CD4-positive, alpha-beta T cell treated with Interleukin-10 for 1 hour (primary cell): ENCODE results near the gene CARD8.

ENCODE experiments used
- DNase-seq: peaks from one replicate; pipeline ENCODE4 v3.0.0-alpha.2; 2020

CARD8 gene

GRCh38 chr19:48169578-48169938 lies 86.2 kb downstream of the CARD8 start:
- DNase-seq: peak; percentile 91

GRCh38 chr19:48168689-48169088 lies 87.0 kb downstream of the CARD8 start:
- DNase-seq: no peak

GRCh38 chr19:48158210-48158790 lies 97.4 kb downstream of the CARD8 start:
- no peak for DNase-seq
